SH-SY5Y (cell line): ENCODE measurements around the gene TTC31.

Experiments used
- GATA2 ChIP-seq: IDR thresholded peaks from 2 replicates; pipeline ENCODE4 v1.6.1; 2011; ENCODE audit warnings: mild to moderate bottlenecking, low read depth, low read length
- GATA3 ChIP-seq: IDR thresholded peaks from 2 replicates; pipeline ENCODE4 v1.6.1; 2011; ENCODE audit warnings: low read depth, mild to moderate bottlenecking, low read length, moderate library complexity

- no peak for TF ChIP-seq GATA2
- TF ChIP-seq GATA3, result no peak
Observed at GRCh38 chr2:74500578-74500946, 17.7 kb downstream of the TTC31 start.
